ENCODE measurements around the gene POMP.

GRCh38 chr13:28658539-28658795, 463 bp upstream of the POMP start:
- no peak for TF ChIP-seq BHLHE40 (IDR thresholded peaks at IDR 0.05; ENCODE audit: low read depth, low read length)
- TF ChIP-seq CEBPB (IDR thresholded peaks at IDR 0.05; ENCODE audit: low read depth, low read length) = no peak
- no peak for TF ChIP-seq RAD21 (IDR thresholded peaks at IDR 0.05; ENCODE audit: low read length)

All from IMR-90 (cell line).